C4-2B (cell line): ENCODE data around the gene CHID1.

ENCODE experiments used
- ZFX ChIP-seq: fragments of 450-650 bp; IDR thresholded peaks from 2 replicates; pipeline ENCODE4 v1.6.1; 2017
- TF ChIP-seq, protein P1 (sequence below): fragments of 450-650 bp; conservative IDR thresholded peaks from 2 replicates; pipeline ENCODE4 v1.5.1; 2017; ENCODE audit warnings: mild to moderate bottlenecking

DNA sequence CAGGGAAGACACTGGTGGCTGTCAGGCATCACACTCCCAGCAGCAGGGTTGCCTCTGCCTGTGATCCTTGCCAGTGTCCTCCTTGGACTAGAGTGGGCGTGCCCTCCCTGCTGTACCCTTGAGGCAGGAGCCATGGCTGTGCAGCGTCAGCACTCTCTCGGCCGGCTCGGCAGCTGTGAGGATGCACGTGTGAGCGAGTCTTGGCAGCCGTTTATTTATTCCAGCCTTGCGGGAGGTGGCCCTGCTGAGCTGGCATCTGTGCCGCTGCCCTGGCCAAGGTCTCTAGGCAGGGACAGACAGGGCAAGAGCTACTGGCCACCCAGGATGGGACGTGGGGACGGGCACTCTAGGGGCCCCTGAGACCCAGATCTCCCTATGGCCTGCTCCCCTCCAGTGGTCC lies 34.1 kb downstream of the CHID1 start:
- TF ChIP-seq, protein P1, sequence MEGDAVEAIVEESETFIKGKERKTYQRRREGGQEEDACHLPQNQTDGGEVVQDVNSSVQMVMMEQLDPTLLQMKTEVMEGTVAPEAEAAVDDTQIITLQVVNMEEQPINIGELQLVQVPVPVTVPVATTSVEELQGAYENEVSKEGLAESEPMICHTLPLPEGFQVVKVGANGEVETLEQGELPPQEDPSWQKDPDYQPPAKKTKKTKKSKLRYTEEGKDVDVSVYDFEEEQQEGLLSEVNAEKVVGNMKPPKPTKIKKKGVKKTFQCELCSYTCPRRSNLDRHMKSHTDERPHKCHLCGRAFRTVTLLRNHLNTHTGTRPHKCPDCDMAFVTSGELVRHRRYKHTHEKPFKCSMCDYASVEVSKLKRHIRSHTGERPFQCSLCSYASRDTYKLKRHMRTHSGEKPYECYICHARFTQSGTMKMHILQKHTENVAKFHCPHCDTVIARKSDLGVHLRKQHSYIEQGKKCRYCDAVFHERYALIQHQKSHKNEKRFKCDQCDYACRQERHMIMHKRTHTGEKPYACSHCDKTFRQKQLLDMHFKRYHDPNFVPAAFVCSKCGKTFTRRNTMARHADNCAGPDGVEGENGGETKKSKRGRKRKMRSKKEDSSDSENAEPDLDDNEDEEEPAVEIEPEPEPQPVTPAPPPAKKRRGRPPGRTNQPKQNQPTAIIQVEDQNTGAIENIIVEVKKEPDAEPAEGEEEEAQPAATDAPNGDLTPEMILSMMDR, result no peak
- no peak for TF ChIP-seq ZFX
